DND-41 (cell line): ENCODE results near the gene WNT5B.

Experiments used
- ATAC-seq: fragments of 200-7000 bp; cut with Tn5 transposase; 3 replicates; pipeline ENCODE4 v1.9.1; 2021; ENCODE audit warnings: low read depth; ENCODE audit not compliant: insufficient read depth
- DNase-seq: peaks from one replicate; pipeline ENCODE4 v3.0.0-alpha.2; 2020
- H2AFZ ChIP-seq: 2 replicates; pipeline ENCODE4 v1.6.0; 2012; ENCODE audit warnings: low read depth, low read length
- H3K27ac ChIP-seq: 2 replicates; pipeline ENCODE4 v1.5.1; 2012; ENCODE audit warnings: low read length, inconsistent platforms
- H3K27me3 ChIP-seq: fragments of 200-600 bp; sonication (generic); 2 replicates; pipeline ENCODE4 v1.6.0; 2012; ENCODE audit warnings: low read length, mild to moderate bottlenecking, inconsistent platforms; ENCODE audit not compliant: insufficient read depth, poor library complexity
- H3K36me3 ChIP-seq: 2 replicates; pipeline ENCODE4 v1.5.1; 2012; ENCODE audit warnings: low read length, inconsistent platforms; ENCODE audit not compliant: insufficient read depth
- H3K4me1 ChIP-seq: 2 replicates; pipeline ENCODE4 v1.5.1; 2012; ENCODE audit warnings: mild to moderate bottlenecking, low read length; ENCODE audit not compliant: insufficient read depth
- H3K4me2 ChIP-seq: 2 replicates; pipeline ENCODE4 v1.6.0; 2012; ENCODE audit warnings: mild to moderate bottlenecking, moderate library complexity, low read length, inconsistent platforms; ENCODE audit not compliant: insufficient read depth
- H3K4me3 ChIP-seq, 2 experiments: fragments of 200-600 bp in 1 of 2; shearing (Covaris generic) in 1 of 2; 2 replicates each; pipeline ENCODE4 v1.5.1; 2012 to 2016; ENCODE audit warnings: inconsistent platforms in 2 of 2, low read length in 2 of 2, mild to moderate bottlenecking in 2 of 2, low read depth in 1 of 2, moderate library complexity in 1 of 2
- H3K79me2 ChIP-seq: 2 replicates; pipeline ENCODE4 v1.6.0; 2012; ENCODE audit warnings: low read length, inconsistent platforms; ENCODE audit not compliant: insufficient read depth
- H3K9ac ChIP-seq: 2 replicates; pipeline ENCODE4 v1.6.0; 2012; ENCODE audit warnings: low read depth, mild to moderate bottlenecking, inconsistent platforms, low read length, moderate library complexity
- H3K9me3 ChIP-seq: 2 replicates; pipeline ENCODE4 v1.5.1; 2012; ENCODE audit warnings: low read length, moderate library complexity, mild to moderate bottlenecking, inconsistent platforms; ENCODE audit not compliant: insufficient read depth, severe bottlenecking
- H4K20me1 ChIP-seq: 2 replicates; pipeline ENCODE4 v1.6.0; 2012; ENCODE audit warnings: low read length; ENCODE audit not compliant: insufficient read depth
- CTCF ChIP-seq: IDR thresholded peaks from 2 replicates; pipeline ENCODE4 v1.5.1; 2012; ENCODE audit warnings: borderline replicate concordance, low read length, moderate library complexity, mild to moderate bottlenecking; ENCODE audit not compliant: poor library complexity, severe bottlenecking; ENCODE audit errors: extremely low read depth
- EZH2 ChIP-seq: IDR thresholded peaks from 3 replicates; pipeline ENCODE4 v1.6.1; 2012; ENCODE audit warnings: borderline replicate concordance, low read depth, mild to moderate bottlenecking, moderate library complexity, low read length, inconsistent platforms; ENCODE audit not compliant: severe bottlenecking

The WNT5B gene

GRCh38 chr12:1663440-1664132 is 34.6 kb downstream of the WNT5B start:
- Histone ChIP-seq H3K79me2 (no peaks in the 10 kb centered on the region), H3K9me3 (no peaks in the 10 kb centered on the region), H3K4me2 (no peak overlapping the region), H3K27ac (no peak overlapping the region), H3K4me3 (no peak overlapping the region), H3K9ac (no peak overlapping the region), H3K27me3 (no peaks in the 10 kb centered on the region), H3K36me3 (no peaks in the 10 kb centered on the region), H2AFZ (no peak overlapping the region), H3K4me1 (peaks cover 10% of the 10 kb centered on the region), H4K20me1 (no peaks in the 10 kb centered on the region)
- ATAC-seq (no peak), DNase-seq (no peak)
- TF ChIP-seq CTCF (no peak), EZH2 (no peak)

GRCh38 chr12:1665366-1665765 is 36.3 kb downstream of the WNT5B start:
- Histone ChIP-seq H3K4me2 (no peak overlapping the region), H3K27me3 (no peaks in the 10 kb centered on the region), H3K4me1 (peaks cover 10% of the 10 kb centered on the region), H3K36me3 (no peaks in the 10 kb centered on the region), H2AFZ (no peak overlapping the region), H3K9me3 (no peaks in the 10 kb centered on the region), H4K20me1 (no peaks in the 10 kb centered on the region), H3K4me3 (no peak overlapping the region), H3K9ac (no peak overlapping the region), H3K27ac (no peak overlapping the region), H3K79me2 (no peaks in the 10 kb centered on the region)
- ATAC-seq (no peak), DNase-seq (no peak)
- TF ChIP-seq EZH2 (no peak), CTCF (no peak)

GRCh38 chr12:1666215-1666614 is 37.2 kb downstream of the WNT5B start:
- ATAC-seq = no peak
- H3K4me2 ChIP-seq = no peak overlapping the region

More at GRCh38 chr12:1666215-1666614, 37.2 kb downstream of the WNT5B start:
- Histone ChIP-seq H3K9me3 (no peaks in the 10 kb centered on the region), H4K20me1 (no peaks in the 10 kb centered on the region), H3K4me1 (peaks cover 9% of the 10 kb centered on the region), H3K9ac (no peak overlapping the region), H2AFZ (no peak overlapping the region), H3K79me2 (no peaks in the 10 kb centered on the region), H3K27ac (no peak overlapping the region), H3K36me3 (no peaks in the 10 kb centered on the region), H3K4me3 (no peak overlapping the region), H3K27me3 (no peaks in the 10 kb centered on the region)
- DNase-seq = no peak
- TF ChIP-seq EZH2 (no peak), CTCF (no peak)
